HG03025 (cell line): ENCODE data around the gene CC2D1A.

ENCODE experiments used
- ATAC-seq: cut with Tn5 transposase; IDR thresholded peaks from one replicate; pipeline ENCODE4 v1.9.1; 2021; ENCODE audit warnings: mild to moderate bottlenecking, moderate library complexity; ENCODE audit not compliant: unreplicated experiment, low FRiP score

Gene CC2D1A

DNA sequence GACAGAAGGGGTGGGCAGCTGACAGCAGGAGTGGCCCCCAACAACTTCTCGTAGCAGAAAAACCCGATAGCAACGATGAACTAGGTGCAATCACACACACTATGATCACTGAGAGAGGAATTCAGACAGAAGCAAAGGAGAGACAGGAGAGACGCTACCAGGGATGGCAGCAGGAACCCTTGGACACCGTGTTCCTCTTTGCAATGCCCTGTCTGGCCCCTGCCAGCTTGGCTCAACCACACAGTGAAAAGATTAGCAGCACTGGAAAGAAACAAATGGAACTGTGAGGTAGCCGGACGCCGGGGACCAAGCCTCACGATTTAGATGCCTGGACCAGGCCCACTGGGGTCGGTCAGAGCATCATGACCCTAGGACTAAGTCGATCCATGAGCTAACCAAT lies 69.9 kb downstream of the CC2D1A start:
- no peak for ATAC-seq

DNA sequence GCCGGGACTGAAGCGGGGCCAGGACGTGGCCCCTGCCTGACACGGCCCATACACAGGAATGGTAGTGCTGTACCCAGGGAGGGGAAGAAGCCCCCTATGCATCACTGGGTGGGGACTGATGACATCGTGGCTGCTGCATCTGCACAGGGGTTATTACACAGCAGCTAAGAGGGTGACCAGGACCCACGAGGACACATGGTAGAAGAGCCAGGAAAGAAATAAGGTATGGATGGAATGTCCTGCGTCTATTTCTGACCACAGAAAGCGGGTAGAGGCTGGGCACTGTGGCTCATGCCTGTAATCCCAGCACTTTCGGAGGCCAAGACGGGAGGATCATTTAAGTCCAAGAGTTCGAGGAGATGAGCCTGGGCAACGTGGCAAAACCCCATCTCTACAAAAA lies 70.4 kb downstream of the CC2D1A start:
- no peak for ATAC-seq

DNA sequence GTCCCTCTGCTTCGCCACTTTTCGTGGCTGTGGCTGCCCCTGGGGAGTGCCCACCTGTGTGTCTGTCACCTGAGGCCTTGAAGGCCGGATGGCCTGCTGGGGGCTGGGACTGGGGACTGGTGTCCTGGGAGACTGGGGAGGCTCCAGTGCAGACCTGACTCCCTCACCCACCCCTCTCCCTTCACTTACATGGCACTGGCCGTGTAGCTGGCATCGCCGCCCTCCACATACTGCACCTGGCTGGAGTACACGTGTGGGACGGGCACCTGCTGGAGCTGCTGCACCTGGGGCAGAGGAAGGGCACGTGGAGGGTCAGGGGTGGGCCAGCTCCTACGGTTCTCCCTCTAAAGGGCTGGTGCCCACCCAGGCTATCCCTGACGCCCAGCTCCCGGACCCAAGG lies 71.8 kb downstream of the CC2D1A start:
- no peak for ATAC-seq

DNA sequence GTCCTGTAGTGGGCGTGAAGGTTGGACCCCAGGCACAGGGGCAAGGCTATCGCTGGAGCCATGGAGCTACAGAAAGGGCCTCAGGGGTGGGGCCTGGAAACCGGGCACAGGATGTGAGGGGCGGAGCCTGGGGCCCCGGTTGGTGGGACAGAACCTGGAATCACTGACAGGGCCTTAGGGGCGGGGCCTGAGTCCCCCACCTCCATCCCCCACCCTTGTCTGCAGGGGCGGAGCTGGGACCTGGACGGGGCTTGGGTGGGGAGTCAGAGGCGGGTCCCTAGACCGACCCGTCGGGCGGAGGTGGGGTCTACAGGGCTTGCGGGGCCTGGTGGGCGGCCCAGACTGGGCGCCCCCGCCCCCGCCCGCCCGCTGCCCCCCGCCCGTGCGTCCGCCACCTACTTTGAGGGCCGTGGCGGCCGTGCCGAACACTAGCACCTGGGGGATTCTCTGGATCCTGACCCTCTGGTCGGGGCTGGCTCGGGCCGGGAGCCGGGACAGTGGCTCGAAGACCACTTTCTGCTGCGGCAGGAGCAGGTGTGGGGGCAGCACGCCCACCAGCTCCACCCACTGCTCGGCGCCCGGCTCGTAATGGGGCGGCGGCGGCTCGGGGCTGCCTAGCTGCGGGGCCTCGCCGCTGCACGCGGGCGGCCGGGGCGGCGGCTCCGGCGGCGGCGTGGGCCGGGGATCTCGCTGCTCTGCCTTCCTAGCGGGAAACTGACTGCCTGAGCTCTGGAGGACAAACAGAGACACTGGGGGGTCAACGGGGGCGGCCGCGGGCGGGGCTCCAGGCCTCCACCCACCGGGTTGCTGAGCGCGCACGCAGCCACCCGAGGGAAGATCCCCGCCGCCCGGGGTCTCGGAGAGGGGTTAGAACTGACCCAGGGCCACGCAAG lies 72.6 kb downstream of the CC2D1A start:
- ATAC-seq, result no peak

DNA sequence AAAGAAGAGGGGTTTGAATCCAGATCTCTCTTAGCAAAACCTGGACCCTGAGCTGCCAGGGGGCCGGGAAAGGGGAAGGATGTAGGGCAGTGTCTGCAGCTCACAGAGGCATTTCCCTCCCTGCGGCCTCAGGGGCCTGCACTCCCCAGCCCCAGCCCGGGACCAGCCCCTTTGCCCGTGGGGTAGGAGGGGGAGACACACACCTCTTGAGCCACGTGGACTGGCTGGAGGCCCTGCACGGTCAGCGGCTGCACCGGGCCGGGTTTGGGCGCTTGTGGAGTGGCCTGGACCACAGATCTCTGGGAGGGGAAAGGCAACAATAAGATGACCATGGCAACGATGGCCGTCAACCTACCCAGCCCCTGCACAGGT lies 73.2 kb downstream of the CC2D1A start:
- ATAC-seq, result no peak

DNA sequence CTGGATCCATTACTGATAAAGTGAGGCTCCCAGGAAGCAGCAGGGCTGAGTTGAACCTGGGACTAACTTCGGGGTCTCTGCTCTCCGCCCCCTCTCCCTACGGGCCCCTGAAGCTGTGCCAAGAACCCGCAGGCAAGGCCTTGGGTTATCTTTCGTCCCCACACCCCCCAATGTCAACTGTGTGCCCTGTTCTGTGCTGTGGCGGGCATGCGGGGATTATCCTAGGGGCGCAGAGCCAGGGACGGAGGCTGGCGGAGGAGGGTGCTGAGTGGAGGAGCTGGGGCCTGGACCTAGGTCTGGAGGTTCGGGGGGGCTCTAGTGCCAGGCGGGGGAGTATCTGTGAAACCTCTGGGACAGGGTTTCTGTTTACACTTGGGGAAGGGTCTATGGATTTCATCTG lies 73.7 kb downstream of the CC2D1A start:
- no peak for ATAC-seq

DNA sequence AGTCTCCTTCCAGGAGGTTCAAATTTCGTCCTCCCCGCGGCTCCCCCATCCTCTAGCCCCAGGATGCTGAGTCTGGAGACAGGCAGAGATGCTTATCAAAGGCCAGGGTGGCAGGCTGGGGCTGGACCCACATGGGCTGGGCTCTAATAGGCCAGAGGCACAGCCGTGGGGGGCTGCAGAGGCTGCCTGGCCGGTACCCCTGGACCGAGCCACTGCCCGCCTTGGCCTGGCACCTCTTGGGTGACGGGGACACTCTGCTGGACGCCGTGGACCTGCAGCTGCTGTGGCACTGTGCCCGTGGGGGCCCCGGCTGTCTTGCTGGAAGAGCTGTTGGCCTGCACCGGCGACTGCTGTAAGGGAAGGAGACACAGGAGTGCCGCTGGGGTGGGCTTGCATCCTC lies 74.3 kb downstream of the CC2D1A start:
- no peak for ATAC-seq
